K562 (cell line): Measurements from ENCODE around the gene HYPK. TPM values are rescaled to one million over a fixed set of nuclear protein-coding genes. Genes with fewer than 3 reads are reported as not detected.

Experiments
- ARNT ChIP-seq, 2 experiments: fragments of 450-650 bp; IDR thresholded peaks; 2 replicates each; pipeline ENCODE4 v1.6.1; 2016; ENCODE audit warnings: mild to moderate bottlenecking in 1 of 2
- CBX1 ChIP-seq: sonication (generic); IDR thresholded peaks from 2 replicates; pipeline ENCODE4 v1.6.1; 2016; ENCODE audit warnings: antibody characterized with exemption, low read depth, mild to moderate bottlenecking
- DACH1 ChIP-seq: fragments of 450-650 bp; IDR thresholded peaks from 2 replicates; pipeline ENCODE4 v1.6.1; 2018; ENCODE audit not compliant: partially characterized antibody
- FUS ChIP-seq: fragments of 200-400 bp; formaldehyde crosslinking; optimal IDR thresholded peaks from 2 replicates; pipeline ENCODE3; 2017; ENCODE audit warnings: low read depth, low read length
- HMGN3 ChIP-seq: IDR thresholded peaks from 2 replicates; pipeline ENCODE4 v1.6.1; 2011; ENCODE audit warnings: borderline replicate concordance, low read depth, mild to moderate bottlenecking, mixed read lengths, low read length; ENCODE audit not compliant: insufficient read length; ENCODE audit errors: extremely low read depth
- HNRNPLL ChIP-seq: fragments of 200-400 bp; formaldehyde crosslinking; IDR thresholded peaks from 2 replicates; pipeline ENCODE4 v1.6.1; 2017; ENCODE audit warnings: low read length, low read depth, mild to moderate bottlenecking; ENCODE audit not compliant: poor library complexity, severe bottlenecking
- MCM3 ChIP-seq: fragments of 450-650 bp; IDR thresholded peaks from 2 replicates; pipeline ENCODE4 v1.6.1; 2016
- NFRKB ChIP-seq: fragments of 450-650 bp; IDR thresholded peaks from 2 replicates; pipeline ENCODE4 v1.6.1; 2016; ENCODE audit warnings: low read depth
- OTX1 ChIP-seq: fragments of 450-650 bp; formaldehyde crosslinking; IDR thresholded peaks from 2 replicates; pipeline ENCODE4 v1.4.0; 2022; ENCODE audit warnings: mild to moderate bottlenecking
- PRPF4 ChIP-seq: fragments of 200-400 bp; formaldehyde crosslinking; IDR thresholded peaks from one replicate; pipeline ENCODE4 v1.6.1; 2017; ENCODE audit warnings: low read length, low read depth, mild to moderate bottlenecking; ENCODE audit not compliant: insufficient read depth, poor library complexity, severe bottlenecking
- PTTG1 ChIP-seq: fragments of 450-650 bp; IDR thresholded peaks from 2 replicates; pipeline ENCODE4 v1.6.1; 2016; ENCODE audit warnings: low read depth, mild to moderate bottlenecking, missing genetic modification characterization, missing compliant biosample characterization
- SMARCA5 ChIP-seq: fragments of 450-650 bp; IDR thresholded peaks from 2 replicates; pipeline ENCODE4 v1.6.1; 2016
- ZNF217 ChIP-seq: sonication (generic); formaldehyde crosslinking; IDR thresholded peaks from 2 replicates; pipeline ENCODE4 v1.8.0; 2022; ENCODE audit warnings: mild to moderate bottlenecking, missing genetic modification reagents
- ZNF263 ChIP-seq: sonication (generic); formaldehyde crosslinking; IDR thresholded peaks from 2 replicates; pipeline ENCODE4 v1.8.0; 2022; ENCODE audit warnings: mild to moderate bottlenecking, missing genetic modification reagents, borderline replicate concordance
- ZNF347 ChIP-seq: fragments of 450-650 bp; formaldehyde crosslinking; IDR thresholded peaks from 2 replicates; pipeline ENCODE4 v1.4.0; 2020; ENCODE audit warnings: low read depth, mild to moderate bottlenecking, moderate library complexity
- ZNF75A ChIP-seq: fragments of 450-650 bp; formaldehyde crosslinking; IDR thresholded peaks from 2 replicates; pipeline ENCODE4 v1.4.0; 2020; ENCODE audit warnings: mild to moderate bottlenecking
- ZZZ3 ChIP-seq: fragments of 450-650 bp; IDR thresholded peaks from 2 replicates; pipeline ENCODE4 v1.6.1; 2016; ENCODE audit warnings: antibody characterized with exemption, mild to moderate bottlenecking, moderate library complexity
- polyA plus RNA-seq, 8 experiments: library from polyadenylated mRNA; depleted of rRNA in 4 of 8; stranded (reverse) in 5 of 8; unstranded in 3 of 8; fragments of >200 nt; fragmentation: Nextera tagmentation in 2 of 8; fragmentation: Illumina TruSeq in 1 of 8; extraction: Ambion mirVana in 2 of 8; extraction: Trizol in 1 of 8; gene quantifications; 2 replicates each; pipeline versions ENCODE4 v1.2.1 to v1.2.3, GENCODE V29; 2011 to 2014; ENCODE audit warnings: inconsistent platforms in 1 of 8, missing spikeins in 1 of 8
- total RNA-seq, 7 experiments: library from RNA; depleted of rRNA in 6 of 7; stranded (reverse); fragments of >200 nt in 6 of 7; fragmentation: Illumina TruSeq in 2 of 7; extraction: Trizol in 2 of 7; gene quantifications; 2 replicates each; pipeline versions ENCODE4 v1.2.1 to v1.2.3, GENCODE V29; 2011 to 2021; ENCODE audit warnings: low replicate concordance in 1 of 7
- TF ChIP-seq, protein P1 (sequence below): fragments of 200-800 bp; sonication (Bioruptor generic); IDR thresholded peaks from 2 replicates; pipeline ENCODE4 v1.6.1; 2017; ENCODE audit warnings: missing genetic modification characterization, missing compliant biosample characterization
- TF ChIP-seq, protein P2 (sequence below): sonication (generic); formaldehyde crosslinking; IDR thresholded peaks from 2 replicates; pipeline ENCODE4 v1.8.1; 2022; ENCODE audit warnings: missing genetic modification reagents
- TF ChIP-seq, protein P3 (sequence below): sonication (generic); formaldehyde crosslinking; IDR thresholded peaks from 2 replicates; pipeline ENCODE4 v1.8.1; 2023; ENCODE audit warnings: missing genetic modification reagents, mild to moderate bottlenecking, borderline replicate concordance
- TF ChIP-seq, protein P4 (sequence below): sonication (generic); formaldehyde crosslinking; IDR thresholded peaks from 2 replicates; pipeline ENCODE4 v1.8.0; 2022; ENCODE audit warnings: mild to moderate bottlenecking, missing genetic modification reagents

HYPK gene
- total and polyA plus RNA-seq, 9 of the 15 experiments (the other 6 are each of a cell fraction or from before 2014, with no cell fraction given), result 7.2 to 28.0 (median 21.1) TPM

DNA sequence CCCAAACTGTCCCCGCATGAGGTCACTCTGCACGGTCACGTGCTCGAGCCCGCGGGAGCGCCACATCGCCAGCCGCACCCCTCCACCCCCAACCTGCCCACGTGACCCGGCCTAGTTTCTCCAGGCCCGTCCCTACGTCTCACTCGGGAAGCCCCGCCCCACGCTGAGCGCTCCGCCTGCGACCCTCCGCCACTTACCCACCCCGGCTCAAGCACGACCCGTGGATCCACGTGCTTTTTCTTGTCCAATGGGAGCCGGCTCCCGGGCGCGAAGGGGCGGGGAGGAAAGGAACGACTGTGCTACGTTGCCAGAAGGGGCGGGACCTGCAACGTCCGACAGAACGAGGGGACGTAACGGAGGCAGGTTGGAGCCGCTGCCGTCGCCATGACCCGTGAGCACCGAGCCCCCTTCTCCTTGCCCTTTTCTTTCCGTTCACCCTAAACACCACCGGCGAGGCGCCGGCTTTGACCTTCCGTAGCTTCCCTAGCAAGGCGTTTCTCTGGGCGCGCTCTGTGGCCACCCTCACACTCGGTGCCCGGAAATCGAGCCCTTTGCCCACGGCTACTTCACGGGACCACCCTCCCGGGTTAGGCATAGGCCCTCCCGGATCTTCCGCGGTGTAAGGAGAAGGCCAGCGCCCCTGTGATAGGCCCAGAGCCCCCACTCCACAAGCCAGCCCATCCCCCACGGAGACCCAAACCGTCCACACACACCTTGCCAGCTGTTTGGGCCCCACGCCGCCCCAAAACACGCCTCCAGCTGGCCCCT, 8.2 kb upstream of the HYPK start, which contains the start of gene SERF2 (continued):
- TF ChIP-seq OTX1, result peak; percentile 20; the same call in 1 of the 2 replicates
- TF ChIP-seq HNRNPLL, result peak; percentile 79
- no peak for TF ChIP-seq ZZZ3
- TF ChIP-seq SMARCA5, result no peak
- peak; percentile 45 for TF ChIP-seq CBX1
- TF ChIP-seq DACH1, result peak; percentile 62
- TF ChIP-seq PRPF4, result no peak
- TF ChIP-seq ZNF75A (CRISPR knock-in tag), result no peak
- 0 out of 4 replicates have a peak, but pooled peaks of 1 of the 2 experiments have one; percentile 24 for TF ChIP-seq ARNT (IDR thresholded peaks at IDR 0.05)
- TF ChIP-seq HMGN3, result peak; percentile 79
- TF ChIP-seq, protein P1, sequence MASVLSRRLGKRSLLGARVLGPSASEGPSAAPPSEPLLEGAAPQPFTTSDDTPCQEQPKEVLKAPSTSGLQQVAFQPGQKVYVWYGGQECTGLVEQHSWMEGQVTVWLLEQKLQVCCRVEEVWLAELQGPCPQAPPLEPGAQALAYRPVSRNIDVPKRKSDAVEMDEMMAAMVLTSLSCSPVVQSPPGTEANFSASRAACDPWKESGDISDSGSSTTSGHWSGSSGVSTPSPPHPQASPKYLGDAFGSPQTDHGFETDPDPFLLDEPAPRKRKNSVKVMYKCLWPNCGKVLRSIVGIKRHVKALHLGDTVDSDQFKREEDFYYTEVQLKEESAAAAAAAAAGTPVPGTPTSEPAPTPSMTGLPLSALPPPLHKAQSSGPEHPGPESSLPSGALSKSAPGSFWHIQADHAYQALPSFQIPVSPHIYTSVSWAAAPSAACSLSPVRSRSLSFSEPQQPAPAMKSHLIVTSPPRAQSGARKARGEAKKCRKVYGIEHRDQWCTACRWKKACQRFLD (CRISPR knock-in tag), result no peak
- no peak for TF ChIP-seq ZNF347 (CRISPR knock-in tag)
- no peak for TF ChIP-seq MCM3
- no peak for TF ChIP-seq FUS
- TF ChIP-seq, protein P2, sequence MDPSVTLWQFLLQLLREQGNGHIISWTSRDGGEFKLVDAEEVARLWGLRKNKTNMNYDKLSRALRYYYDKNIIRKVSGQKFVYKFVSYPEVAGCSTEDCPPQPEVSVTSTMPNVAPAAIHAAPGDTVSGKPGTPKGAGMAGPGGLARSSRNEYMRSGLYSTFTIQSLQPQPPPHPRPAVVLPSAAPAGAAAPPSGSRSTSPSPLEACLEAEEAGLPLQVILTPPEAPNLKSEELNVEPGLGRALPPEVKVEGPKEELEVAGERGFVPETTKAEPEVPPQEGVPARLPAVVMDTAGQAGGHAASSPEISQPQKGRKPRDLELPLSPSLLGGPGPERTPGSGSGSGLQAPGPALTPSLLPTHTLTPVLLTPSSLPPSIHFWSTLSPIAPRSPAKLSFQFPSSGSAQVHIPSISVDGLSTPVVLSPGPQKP (CRISPR knock-in tag), result no peak
- TF ChIP-seq, protein P3, sequence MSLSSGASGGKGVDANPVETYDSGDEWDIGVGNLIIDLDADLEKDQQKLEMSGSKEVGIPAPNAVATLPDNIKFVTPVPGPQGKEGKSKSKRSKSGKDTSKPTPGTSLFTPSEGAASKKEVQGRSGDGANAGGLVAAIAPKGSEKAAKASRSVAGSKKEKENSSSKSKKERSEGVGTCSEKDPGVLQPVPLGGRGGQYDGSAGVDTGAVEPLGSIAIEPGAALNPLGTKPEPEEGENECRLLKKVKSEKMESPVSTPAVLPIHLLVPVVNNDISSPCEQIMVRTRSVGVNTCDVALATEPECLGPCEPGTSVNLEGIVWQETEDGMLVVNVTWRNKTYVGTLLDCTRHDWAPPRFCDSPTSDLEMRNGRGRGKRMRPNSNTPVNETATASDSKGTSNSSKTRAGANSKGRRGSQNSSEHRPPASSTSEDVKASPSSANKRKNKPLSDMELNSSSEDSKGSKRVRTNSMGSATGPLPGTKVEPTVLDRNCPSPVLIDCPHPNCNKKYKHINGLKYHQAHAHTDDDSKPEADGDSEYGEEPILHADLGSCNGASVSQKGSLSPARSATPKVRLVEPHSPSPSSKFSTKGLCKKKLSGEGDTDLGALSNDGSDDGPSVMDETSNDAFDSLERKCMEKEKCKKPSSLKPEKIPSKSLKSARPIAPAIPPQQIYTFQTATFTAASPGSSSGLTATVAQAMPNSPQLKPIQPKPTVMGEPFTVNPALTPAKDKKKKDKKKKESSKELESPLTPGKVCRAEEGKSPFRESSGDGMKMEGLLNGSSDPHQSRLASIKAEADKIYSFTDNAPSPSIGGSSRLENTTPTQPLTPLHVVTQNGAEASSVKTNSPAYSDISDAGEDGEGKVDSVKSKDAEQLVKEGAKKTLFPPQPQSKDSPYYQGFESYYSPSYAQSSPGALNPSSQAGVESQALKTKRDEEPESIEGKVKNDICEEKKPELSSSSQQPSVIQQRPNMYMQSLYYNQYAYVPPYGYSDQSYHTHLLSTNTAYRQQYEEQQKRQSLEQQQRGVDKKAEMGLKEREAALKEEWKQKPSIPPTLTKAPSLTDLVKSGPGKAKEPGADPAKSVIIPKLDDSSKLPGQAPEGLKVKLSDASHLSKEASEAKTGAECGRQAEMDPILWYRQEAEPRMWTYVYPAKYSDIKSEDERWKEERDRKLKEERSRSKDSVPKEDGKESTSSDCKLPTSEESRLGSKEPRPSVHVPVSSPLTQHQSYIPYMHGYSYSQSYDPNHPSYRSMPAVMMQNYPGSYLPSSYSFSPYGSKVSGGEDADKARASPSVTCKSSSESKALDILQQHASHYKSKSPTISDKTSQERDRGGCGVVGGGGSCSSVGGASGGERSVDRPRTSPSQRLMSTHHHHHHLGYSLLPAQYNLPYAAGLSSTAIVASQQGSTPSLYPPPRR (CRISPR knock-in tag), result peak; percentile 91
- TF ChIP-seq, protein P4, sequence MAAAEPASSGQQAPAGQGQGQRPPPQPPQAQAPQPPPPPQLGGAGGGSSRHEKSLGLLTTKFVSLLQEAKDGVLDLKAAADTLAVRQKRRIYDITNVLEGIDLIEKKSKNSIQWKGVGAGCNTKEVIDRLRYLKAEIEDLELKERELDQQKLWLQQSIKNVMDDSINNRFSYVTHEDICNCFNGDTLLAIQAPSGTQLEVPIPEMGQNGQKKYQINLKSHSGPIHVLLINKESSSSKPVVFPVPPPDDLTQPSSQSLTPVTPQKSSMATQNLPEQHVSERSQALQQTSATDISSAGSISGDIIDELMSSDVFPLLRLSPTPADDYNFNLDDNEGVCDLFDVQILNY (CRISPR knock-in tag), result no peak; the same call in 1 of the 2 replicates
- TF ChIP-seq PTTG1 (tag), result no peak
- peak; percentile 86 for TF ChIP-seq NFRKB
- no peak for TF ChIP-seq ZNF263
- TF ChIP-seq ZNF217 (CRISPR knock-in tag), result no peak
